Neural progenitor cell (in vitro differentiated cells): ENCODE measurements around the gene CLDN1. TPM values are rescaled to one million over a fixed set of nuclear protein-coding genes. Genes with fewer than 3 reads are reported as not detected.

Experiments
- DNase-seq: peaks from one replicate; pipeline ENCODE4 v3.0.0-alpha.2; 2016; ENCODE audit warnings: low spot score
- H2AFZ ChIP-seq: fragments of 200-600 bp; sonication (generic); replicated peaks from 2 replicates; pipeline ENCODE4 v1.6.1; 2016; ENCODE audit warnings: antibody characterized with exemption
- H3F3A ChIP-seq: fragments of 200-600 bp; sonication (generic); 2 replicates; pipeline ENCODE4 v1.6.1; 2016; ENCODE audit warnings: antibody characterized with exemption, low read depth
- H3K27ac ChIP-seq: fragments of 200-600 bp; sonication (generic); 2 replicates; pipeline ENCODE4 v1.5.1; 2016; ENCODE audit warnings: mild to moderate bottlenecking
- H3K27me3 ChIP-seq: fragments of 200-600 bp; sonication (generic); 2 replicates; pipeline ENCODE4 v1.6.1; 2016; ENCODE audit warnings: mild to moderate bottlenecking, moderate library complexity
- H3K36me3 ChIP-seq: fragments of 200-600 bp; sonication (generic); 2 replicates; pipeline ENCODE4 v1.5.1; 2016
- H3K4me1 ChIP-seq: fragments of 200-600 bp; sonication (generic); 2 replicates; pipeline ENCODE4 v1.6.1; 2016; ENCODE audit warnings: mixed run types
- H3K4me2 ChIP-seq: fragments of 200-600 bp; sonication (generic); 2 replicates; pipeline ENCODE4 v1.6.1; 2016
- H3K4me3 ChIP-seq: fragments of 200-600 bp; sonication (generic); 2 replicates; pipeline ENCODE4 v1.5.1; 2016
- H3K79me2 ChIP-seq: fragments of 200-600 bp; sonication (generic); 2 replicates; pipeline ENCODE4 v1.6.1; 2016; ENCODE audit warnings: low read depth
- H3K9ac ChIP-seq: fragments of 200-600 bp; sonication (generic); 2 replicates; pipeline ENCODE4 v1.6.1; 2016
- H3K9me3 ChIP-seq: fragments of 200-600 bp; sonication (generic); 2 replicates; pipeline ENCODE4 v1.5.1; 2016; ENCODE audit warnings: low read depth
- H4K20me1 ChIP-seq: fragments of 200-600 bp; sonication (generic); 2 replicates; pipeline ENCODE4 v1.6.1; 2016; ENCODE audit warnings: low read depth
- H3K27ac Mint-ChIP-seq: 3 replicates; pipeline ENCODE4 v1.8.0; 2021; ENCODE audit warnings: mixed read lengths
- H3K27me3 Mint-ChIP-seq: 2 replicates; pipeline ENCODE4 v1.8.0; 2022; ENCODE audit warnings: low read depth, mild to moderate bottlenecking, inconsistent platforms, moderate library complexity, mixed read lengths; ENCODE audit not compliant: insufficient read depth
- H3K36me3 Mint-ChIP-seq: 3 replicates; pipeline ENCODE4 v1.8.0; 2021; ENCODE audit warnings: mixed read lengths
- H3K4me1 Mint-ChIP-seq: 3 replicates; pipeline ENCODE4 v1.8.0; 2021; ENCODE audit warnings: mixed read lengths
- H3K4me3 Mint-ChIP-seq: 3 replicates; pipeline ENCODE4 v1.8.0; 2021; ENCODE audit warnings: mild to moderate bottlenecking, moderate library complexity, mixed read lengths
- H3K9me3 Mint-ChIP-seq: 3 replicates; pipeline ENCODE4 v1.8.0; 2020; ENCODE audit warnings: mixed read lengths
- EZH2 ChIP-seq: fragments of 200-600 bp; sonication (generic); IDR thresholded peaks from 2 replicates; pipeline ENCODE4 v1.6.1; 2017; ENCODE audit warnings: antibody characterized with exemption, mild to moderate bottlenecking, moderate library complexity
- EZH2phosphoT487 ChIP-seq: fragments of 200-600 bp; sonication (generic); IDR thresholded peaks from 2 replicates; pipeline ENCODE4 v1.6.1; 2017; ENCODE audit warnings: antibody characterized with exemption
- total RNA-seq: library from RNA; depleted of rRNA; stranded (reverse); fragments of >200 nt; gene quantifications from 2 replicates; pipeline ENCODE4 v1.2.3, GENCODE V29; 2015; ENCODE audit warnings: low replicate concordance
- TF ChIP-seq, protein P1 (sequence below): fragments of 200-600 bp; sonication (generic); IDR thresholded peaks from 2 replicates; pipeline ENCODE4 v1.5.1; 2017; ENCODE audit warnings: antibody characterized with exemption, mild to moderate bottlenecking

CLDN1 gene
- total RNA-seq, 1 donor from 2014 or later = 0.24 TPM

DNA sequence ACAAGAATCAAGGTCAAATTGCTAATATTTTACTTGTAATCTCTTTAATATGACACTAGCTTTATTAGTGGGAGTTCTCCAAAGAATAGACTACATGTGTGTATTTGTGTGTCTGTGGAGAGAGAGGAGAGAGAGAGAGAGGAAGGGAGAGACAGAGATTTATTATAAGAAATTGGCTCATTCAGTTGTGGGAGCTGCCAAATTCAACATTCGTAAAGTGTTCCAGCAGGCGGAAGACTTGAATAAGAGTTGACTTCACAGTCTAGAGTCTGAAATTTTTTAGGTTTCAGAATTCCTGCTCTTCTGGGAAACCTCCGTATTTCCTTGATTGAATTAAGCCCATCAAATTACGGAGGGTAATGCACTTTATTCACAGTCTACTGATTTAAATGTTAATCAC, 4.7 kb upstream of the CLDN1 start:
- H3K4me3 ChIP-seq = no peak overlapping the region
- no peaks in the 10 kb centered on the region for H3F3A ChIP-seq
- H4K20me1 ChIP-seq = no peaks in the 10 kb centered on the region
- no peak overlapping the region for H3K27ac Mint-ChIP-seq
- no peak for TF ChIP-seq EZH2
- TF ChIP-seq, protein P1, sequence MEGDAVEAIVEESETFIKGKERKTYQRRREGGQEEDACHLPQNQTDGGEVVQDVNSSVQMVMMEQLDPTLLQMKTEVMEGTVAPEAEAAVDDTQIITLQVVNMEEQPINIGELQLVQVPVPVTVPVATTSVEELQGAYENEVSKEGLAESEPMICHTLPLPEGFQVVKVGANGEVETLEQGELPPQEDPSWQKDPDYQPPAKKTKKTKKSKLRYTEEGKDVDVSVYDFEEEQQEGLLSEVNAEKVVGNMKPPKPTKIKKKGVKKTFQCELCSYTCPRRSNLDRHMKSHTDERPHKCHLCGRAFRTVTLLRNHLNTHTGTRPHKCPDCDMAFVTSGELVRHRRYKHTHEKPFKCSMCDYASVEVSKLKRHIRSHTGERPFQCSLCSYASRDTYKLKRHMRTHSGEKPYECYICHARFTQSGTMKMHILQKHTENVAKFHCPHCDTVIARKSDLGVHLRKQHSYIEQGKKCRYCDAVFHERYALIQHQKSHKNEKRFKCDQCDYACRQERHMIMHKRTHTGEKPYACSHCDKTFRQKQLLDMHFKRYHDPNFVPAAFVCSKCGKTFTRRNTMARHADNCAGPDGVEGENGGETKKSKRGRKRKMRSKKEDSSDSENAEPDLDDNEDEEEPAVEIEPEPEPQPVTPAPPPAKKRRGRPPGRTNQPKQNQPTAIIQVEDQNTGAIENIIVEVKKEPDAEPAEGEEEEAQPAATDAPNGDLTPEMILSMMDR = no peak
- TF ChIP-seq EZH2phosphoT487 = no peak
- no peaks in the 10 kb centered on the region for H3K79me2 ChIP-seq
- no peaks in the 10 kb centered on the region for H3K9me3 ChIP-seq
- no peak for DNase-seq
- peaks cover 16% of the 10 kb centered on the region for H3K27me3 ChIP-seq
- no peak overlapping the region for H3K9ac ChIP-seq
- no peak overlapping the region for H2AFZ ChIP-seq
- no peak overlapping the region for H3K4me2 ChIP-seq
- H3K4me3 Mint-ChIP-seq = no peak overlapping the region
- no peaks in the 10 kb centered on the region for H3K36me3 Mint-ChIP-seq
- H3K36me3 ChIP-seq = no peaks in the 10 kb centered on the region
- no peaks in the 10 kb centered on the region for H3K4me1 ChIP-seq
- no peaks in the 10 kb centered on the region for H3K9me3 Mint-ChIP-seq
- H3K27me3 Mint-ChIP-seq = peaks cover 3% of the 10 kb centered on the region
- no peak overlapping the region for H3K27ac ChIP-seq
- peaks cover 8% of the 10 kb centered on the region for H3K4me1 Mint-ChIP-seq

DNA sequence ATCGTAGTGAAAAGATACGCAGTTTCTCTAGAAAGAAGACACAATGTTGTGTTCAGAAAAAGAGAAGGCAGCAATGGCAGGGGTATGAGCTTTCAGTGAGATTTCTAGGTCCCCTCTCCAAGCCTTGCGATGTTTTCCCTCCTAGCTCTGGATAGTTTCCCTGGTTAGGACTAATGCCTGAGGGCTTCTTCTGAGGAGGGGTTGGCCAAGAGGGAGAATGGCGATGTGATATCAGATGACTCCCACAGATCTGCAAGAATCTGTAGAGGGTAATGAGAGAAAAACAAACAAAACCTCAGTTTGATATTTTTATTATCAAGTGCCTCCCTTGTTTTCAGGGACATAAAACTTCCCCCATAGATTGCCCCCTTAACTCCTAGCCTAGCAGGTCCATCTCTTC, 4.1 kb upstream of the CLDN1 start:
- no peak overlapping the region for H3K9ac ChIP-seq
- DNase-seq = no peak
- Mint-ChIP-seq H3K4me1 (peaks cover 14% of the 10 kb centered on the region), H3K27me3 (peaks cover 5% of the 10 kb centered on the region), H3K4me3 (no peak overlapping the region), H3K9me3 (no peaks in the 10 kb centered on the region), H3K36me3 (no peaks in the 10 kb centered on the region), H3K27ac (no peak overlapping the region)
- H3K9me3 ChIP-seq = no peaks in the 10 kb centered on the region
- H3K4me3 ChIP-seq = no peak overlapping the region
- H4K20me1 ChIP-seq = no peaks in the 10 kb centered on the region
- H3K4me1 ChIP-seq = peaks cover 3% of the 10 kb centered on the region
- H3K79me2 ChIP-seq = no peaks in the 10 kb centered on the region
- H2AFZ ChIP-seq = no peak overlapping the region
- H3K27me3 ChIP-seq = peaks cover 22% of the 10 kb centered on the region
- no peak overlapping the region for H3K27ac ChIP-seq
- TF ChIP-seq EZH2 (no peak), EZH2phosphoT487 (no peak)
- no peak overlapping the region for H3K4me2 ChIP-seq
- H3K36me3 ChIP-seq = no peaks in the 10 kb centered on the region
- H3F3A ChIP-seq = no peaks in the 10 kb centered on the region

- DNase-seq = no peak
- Mint-ChIP-seq H3K27me3 (peaks cover 7% of the 10 kb centered on the region), H3K36me3 (no peaks in the 10 kb centered on the region), H3K4me3 (no peak overlapping the region), H3K4me1 (peaks cover 17% of the 10 kb centered on the region), H3K27ac (no peak overlapping the region), H3K9me3 (no peaks in the 10 kb centered on the region)
- H3K9me3 ChIP-seq = no peaks in the 10 kb centered on the region
- H3K27ac ChIP-seq = no peak overlapping the region
- peaks cover 3% of the 10 kb centered on the region for H3K4me1 ChIP-seq
- H4K20me1 ChIP-seq = no peaks in the 10 kb centered on the region
- H3K4me3 ChIP-seq = no peak overlapping the region
- no peaks in the 10 kb centered on the region for H3K36me3 ChIP-seq
- H3K27me3 ChIP-seq = peaks cover 26% of the 10 kb centered on the region
- no peak overlapping the region for H3K9ac ChIP-seq
- H3K4me2 ChIP-seq = no peak overlapping the region
- no peaks in the 10 kb centered on the region for H3F3A ChIP-seq
- H2AFZ ChIP-seq = no peak overlapping the region
- no peaks in the 10 kb centered on the region for H3K79me2 ChIP-seq
- TF ChIP-seq, protein P1 = no peak
- TF ChIP-seq EZH2phosphoT487 (no peak), EZH2 (no peak)
These were observed 3.7 kb upstream of the CLDN1 start for GRCh38 chr3:190325923-190326322.

DNA sequence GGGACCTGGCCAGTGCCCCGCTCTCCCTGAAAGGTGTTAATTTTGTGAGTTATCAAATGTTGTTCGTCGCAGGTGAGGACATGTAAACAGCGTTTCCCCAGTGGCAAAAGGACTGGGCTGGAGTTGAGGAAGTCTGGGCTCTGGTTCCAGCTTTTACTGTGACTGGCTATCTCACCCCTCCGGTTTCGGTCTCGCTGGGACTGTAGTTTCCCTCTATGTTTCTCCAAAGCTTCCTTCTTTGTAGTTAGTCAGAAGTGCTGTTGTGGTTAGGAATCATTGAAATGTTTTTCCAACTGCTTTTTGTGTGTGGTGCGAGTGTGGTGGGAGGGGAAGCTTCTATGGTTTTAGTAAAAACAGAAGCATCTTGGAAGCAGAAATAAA, 990 bp upstream of the CLDN1 start:
- H3K27ac Mint-ChIP-seq = no peak overlapping the region
- no peaks in the 10 kb centered on the region for H3K9me3 ChIP-seq
- H3K79me2 ChIP-seq = no peaks in the 10 kb centered on the region
- peaks cover 3% of the 10 kb centered on the region for H3K4me1 ChIP-seq
- no peak overlapping the region for H3K27ac ChIP-seq
- H3K27me3 ChIP-seq = peaks cover 34% of the 10 kb centered on the region
- DNase-seq = no peak
- no peaks in the 10 kb centered on the region for H4K20me1 ChIP-seq
- H3K4me1 Mint-ChIP-seq = peaks cover 34% of the 10 kb centered on the region
- no peak overlapping the region for H3K4me3 ChIP-seq
- no peaks in the 10 kb centered on the region for H3K36me3 Mint-ChIP-seq
- H2AFZ ChIP-seq = no peak overlapping the region
- H3K9ac ChIP-seq = no peak overlapping the region
- H3K9me3 Mint-ChIP-seq = no peaks in the 10 kb centered on the region
- no peaks in the 10 kb centered on the region for H3F3A ChIP-seq
- no peaks in the 10 kb centered on the region for H3K36me3 ChIP-seq
- H3K4me2 ChIP-seq = no peak overlapping the region
- H3K27me3 Mint-ChIP-seq = peaks cover 13% of the 10 kb centered on the region
- TF ChIP-seq, protein P1 = no peak
- TF ChIP-seq EZH2 (no peak), EZH2phosphoT487 (no peak)
- H3K4me3 Mint-ChIP-seq = peak overlapping the region; percentile 83
